ENCODE measurements around the gene SFT2D1.

Gene SFT2D1

DNA sequence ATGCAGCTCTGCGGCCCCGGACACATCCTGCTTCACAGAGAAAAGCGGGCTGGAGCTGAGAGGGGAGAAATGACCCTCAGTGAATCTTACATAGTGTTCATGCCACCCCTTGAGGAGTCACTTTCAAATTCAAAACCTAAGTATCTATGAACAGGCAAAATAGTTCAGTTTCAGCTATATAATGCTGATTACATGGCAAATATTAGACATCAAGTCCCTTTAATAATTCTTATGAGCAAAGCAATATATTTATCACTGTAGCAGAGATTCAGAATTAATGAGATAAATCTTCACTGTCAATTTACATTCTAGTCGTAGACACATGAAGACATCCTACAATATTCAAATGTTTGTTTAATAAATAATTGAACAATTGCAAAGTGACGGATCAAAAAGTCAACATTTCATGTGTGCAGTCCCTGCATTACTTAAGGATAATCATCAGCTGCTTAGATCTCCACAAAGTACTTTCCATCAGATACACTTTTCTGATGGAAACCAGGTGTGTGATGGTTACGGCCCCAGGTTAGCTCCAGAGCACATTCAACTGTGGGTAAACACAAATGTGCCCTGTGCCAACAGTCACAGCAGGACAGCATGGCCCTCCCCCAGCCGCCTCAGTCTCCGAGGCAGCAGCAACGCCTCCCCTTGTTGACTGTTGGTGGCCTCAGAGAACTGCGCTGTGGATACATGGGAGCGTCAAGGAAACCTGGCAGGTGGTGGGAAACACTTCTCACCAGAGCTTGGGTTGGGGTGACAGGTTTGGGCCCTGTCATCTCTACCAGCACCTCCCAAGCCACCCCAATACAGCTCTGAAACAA is 33.4 kb downstream of the SFT2D1 start:
- in situ Hi-C loops (cut with HindIII; ENCODE audit: low sequenced_read_pairs) = no loop called here

DNA sequence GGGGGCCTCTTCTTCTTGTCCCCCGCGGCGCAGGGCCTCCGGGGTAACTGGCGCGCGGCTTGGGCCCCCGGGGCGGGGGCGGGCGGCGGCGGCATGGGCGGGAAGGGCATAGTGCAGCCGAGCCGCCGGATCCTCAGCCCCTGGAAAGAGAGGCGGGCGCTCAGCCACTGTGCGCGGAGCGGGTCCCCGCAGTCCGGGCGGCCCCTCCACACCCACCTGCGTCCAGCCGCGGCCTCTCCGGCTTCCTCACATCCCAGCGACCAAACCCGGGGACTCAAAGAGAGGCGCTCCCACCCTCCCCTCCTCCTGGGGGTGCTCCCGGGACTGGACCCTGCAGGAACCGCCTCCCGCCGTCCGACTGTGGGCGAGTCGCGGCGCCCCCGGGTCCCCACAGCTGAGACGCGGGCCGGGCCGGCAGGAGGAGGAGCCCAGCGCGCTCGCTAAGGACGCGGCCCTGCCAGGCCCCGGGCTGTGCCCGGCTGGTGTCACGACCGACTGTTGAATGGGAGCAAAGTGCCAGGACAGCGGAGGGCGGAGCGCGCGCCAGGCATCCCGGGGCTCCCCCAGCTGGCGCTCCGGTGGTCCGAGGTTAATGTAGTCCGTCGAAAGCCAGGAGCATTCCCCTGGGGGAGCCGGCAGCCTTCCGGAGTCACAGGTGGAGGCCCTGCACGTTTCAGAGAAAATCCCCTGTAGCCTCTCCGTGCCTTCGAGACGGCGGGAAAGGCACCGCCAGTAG is 34.1 kb downstream of the SFT2D1 start, which contains the start of gene PRR18:
TSS of gene PRR18 (minus strand) at position 360 of the 736 bp plus-strand sequence. CDS start at position 110, 250 bp downstream.
- in situ Hi-C loops (cut with HindIII; ENCODE audit: low sequenced_read_pairs) = no loop called here

DNA sequence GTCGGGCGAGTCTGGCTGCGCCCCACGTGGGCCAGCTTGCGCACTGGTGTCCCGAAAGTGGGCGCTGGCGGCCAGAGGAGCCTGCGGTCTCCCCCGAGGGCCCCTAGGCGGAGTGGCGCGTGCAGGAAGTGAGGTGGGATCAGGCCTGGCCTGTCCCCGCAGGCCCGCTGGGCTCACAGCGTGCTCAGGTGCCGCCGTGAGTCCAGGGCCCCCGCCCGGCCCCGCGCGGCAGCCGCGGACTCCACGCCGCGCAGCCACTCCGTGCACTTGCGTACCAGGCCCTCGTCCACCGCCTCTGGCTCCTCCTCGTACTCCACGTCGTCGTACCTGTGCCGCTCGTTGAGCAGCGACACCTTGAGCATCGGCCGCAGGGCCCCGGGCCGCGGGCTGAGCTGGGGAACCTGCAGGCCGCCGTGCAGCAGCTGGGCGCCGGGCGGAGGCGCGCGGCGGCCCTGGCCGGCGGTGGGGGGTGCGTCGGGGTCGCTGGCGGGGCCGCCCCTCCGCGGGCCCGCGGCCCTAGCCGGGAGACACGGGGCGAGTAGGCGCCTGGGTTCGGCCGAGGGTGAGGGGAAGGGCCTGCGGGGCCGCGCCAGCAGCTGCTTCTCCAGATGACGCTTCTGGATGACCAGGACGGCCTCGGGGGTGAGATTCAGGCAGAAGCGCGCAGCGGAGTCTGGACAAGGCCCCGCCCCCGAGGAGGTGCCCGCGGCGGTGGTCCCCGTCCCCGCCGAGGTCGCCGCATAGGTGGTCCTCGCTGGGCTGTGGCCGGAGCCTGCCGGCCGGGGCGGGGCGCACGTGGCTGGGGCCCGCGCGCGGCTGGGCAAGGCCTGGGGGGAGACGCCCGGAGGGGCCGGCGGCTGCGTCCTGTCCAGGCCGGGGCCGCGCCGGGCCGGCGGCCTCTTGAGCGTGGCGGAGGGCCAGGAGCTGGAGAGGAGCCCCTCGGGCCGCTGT is 35.0 kb downstream of the SFT2D1 start:
- in situ Hi-C loops (cut with HindIII; ENCODE audit: low sequenced_read_pairs) = no loop called here

DNA sequence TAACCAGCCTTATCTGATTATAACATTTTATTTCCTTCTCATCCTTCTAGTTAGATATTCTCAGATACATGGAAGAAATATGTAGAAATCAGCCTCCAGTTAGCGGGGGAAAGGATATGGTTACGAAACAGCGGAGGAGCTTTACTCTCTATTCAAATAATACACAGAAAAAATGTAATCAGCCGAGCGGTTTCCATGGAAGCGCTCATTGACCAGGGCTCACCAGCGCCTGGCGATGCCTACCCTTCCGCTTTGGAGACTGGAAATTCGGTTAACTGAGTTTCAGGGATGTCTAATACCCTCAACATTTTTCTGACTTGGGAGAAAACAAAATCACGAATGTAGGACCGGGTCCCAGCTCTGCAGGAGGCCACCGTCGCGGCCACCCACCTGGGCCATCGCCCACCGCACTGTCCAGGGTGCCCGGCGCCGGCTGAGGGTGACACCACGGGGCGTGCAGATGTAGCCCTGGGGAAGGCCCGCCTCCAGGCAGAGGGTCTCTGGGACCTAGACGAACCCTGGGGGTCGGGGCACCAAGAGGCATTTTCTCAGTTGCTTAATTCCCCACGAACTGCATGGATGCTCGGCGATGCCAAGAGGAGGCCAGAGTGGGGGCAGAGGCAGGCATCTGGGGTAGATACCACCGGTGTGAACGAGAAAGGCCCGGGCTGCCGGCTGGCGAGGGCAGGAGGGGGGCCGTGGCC is 35.8 kb downstream of the SFT2D1 start:
- in situ Hi-C loops (cut with HindIII; ENCODE audit: low sequenced_read_pairs) = no loop called here

DNA sequence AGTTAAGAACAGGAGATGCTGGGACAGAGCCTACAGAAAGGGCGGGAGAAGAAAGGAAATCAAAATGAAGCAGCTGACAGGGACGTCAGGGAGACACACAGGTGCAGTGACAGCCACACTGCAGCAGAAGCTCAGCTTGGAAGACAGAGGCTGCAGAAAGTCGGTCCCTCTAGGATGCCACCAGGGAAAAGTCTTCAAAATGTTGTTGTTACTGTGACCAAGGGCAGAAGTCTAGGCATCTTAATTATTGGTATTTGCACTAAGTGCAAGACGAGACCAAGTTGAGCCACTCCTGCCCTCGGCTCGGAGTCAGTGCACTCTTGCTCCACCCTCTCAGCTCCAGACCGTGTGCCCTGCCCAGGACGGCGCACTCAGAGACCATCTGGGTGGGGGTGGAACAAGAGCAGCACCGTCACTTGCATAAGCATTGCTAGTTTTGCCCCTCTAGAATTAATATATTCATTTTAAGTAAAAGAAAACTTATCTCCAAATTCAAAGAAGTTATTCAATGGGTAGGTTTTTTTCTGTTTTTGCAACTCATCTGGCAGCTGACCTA is 36.7 kb downstream of the SFT2D1 start:
- in situ Hi-C loops (cut with HindIII; ENCODE audit: low sequenced_read_pairs) = no loop called here

DNA sequence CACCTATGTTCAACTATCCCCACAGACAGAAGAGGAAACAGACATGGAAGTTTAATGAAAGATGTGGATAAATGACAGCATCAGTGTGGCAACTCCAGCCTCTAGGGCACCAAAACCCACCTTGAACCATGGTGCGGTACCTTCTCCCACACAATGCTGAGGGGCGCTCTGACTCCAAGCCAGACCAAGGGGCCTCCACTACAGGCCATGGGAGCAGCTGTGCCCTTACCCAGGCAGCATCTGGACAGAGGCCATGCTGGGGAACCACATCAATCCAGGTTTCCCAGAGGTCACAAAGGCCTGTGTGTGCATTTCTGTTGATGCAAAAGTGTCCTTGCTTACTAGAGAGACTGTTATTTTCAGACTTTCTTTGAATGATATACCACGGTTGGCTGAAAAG is 38.2 kb downstream of the SFT2D1 start:
- in situ Hi-C loops (cut with HindIII; ENCODE audit: low sequenced_read_pairs) = no loop called here

DNA sequence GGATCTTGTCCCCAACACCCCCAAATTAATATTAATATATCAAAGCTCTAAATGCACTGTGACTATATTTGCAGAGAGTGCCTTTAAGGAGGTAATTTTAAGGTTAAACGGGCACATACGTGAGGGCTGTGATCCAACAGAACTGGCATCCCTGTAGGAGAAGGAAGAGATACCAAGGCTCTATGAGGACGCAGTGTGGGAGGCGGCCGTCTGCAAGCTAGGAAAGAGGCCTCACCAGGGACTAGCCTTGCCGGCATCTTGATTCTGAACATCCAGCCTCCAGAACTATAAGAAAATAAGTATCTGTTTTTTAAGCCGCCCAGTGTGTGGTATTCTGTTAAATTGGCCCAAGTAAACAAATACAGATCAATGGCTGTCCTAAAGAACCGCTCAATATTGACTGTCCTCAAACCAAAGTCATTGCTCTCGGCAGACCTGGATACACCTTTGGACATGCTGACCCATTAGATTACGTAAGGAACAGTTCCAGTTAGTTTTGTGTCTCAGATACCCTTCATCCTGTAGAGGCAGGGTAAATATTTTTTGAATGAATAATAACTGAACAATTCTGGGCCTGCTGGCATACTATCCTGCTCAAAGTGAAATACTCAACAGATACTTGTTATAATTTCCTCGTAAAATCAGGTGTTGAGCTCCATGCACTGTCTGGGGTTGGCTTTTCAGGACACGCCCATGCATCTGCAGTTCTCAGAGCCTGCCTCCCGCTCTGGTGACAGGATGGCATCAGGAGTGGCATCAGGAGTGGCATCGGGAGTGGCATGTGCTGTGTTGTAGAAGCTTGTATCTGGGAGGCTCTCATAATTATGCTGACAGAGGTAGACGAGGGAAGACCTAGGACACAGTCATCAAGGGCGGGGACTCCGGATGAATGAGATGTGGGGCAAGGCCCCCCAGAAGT is 40.5 kb downstream of the SFT2D1 start:
- in situ Hi-C loops (cut with HindIII; ENCODE audit: low sequenced_read_pairs) = no loop called here

DNA sequence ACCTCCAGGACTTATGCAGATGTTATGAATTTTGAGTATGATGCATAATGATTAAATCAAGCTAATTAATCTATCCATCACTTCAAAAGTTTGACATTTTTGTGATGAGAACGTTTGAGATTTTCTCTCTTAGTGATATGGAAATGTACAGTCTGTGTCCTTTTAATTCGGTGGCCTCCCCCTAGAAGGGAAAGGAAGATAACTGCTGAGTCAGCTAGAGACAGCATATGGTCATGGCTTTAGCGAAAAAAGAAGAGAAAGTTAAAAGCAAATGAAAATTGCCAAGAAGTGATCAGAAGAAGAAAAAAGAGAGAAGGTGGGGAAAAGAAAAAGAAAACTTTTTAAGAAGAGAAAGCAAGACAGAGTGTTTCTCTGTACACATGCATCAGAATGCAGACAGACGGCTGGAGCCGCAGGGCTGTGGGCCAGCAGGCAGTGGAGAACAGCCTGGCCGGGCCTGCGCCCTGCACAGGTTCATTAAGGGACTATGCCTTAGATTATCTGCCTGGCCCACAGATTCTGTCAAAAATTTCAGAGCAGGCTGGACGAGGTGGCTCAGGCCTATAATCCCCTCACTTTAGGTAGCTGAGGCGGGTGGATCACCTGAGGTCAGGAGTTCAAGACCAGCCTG is 41.9 kb downstream of the SFT2D1 start:
- in situ Hi-C loops (cut with HindIII; ENCODE audit: low sequenced_read_pairs) = no loop called here

DNA sequence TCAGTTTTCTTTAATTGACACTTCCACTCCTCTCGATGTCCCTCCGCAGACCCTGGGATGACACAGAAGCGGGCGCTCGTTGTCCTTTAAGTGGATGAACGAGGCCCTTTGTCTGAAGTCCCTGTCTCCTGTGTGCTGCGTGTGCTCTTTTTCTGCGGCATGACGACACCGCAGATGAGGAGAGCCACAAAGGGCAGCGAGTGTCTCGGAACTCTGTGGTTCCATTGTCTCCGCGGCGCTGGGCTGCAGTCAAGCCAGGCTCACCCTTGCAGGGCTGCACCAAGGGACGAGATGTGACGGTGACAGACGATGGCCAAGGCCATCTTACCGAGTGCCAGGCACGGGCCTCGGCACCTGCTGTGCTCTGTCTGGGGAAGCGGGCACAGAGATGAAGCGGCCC is 44.7 kb downstream of the SFT2D1 start:
- in situ Hi-C loops (cut with HindIII; ENCODE audit: low sequenced_read_pairs) = no loop called here

DNA sequence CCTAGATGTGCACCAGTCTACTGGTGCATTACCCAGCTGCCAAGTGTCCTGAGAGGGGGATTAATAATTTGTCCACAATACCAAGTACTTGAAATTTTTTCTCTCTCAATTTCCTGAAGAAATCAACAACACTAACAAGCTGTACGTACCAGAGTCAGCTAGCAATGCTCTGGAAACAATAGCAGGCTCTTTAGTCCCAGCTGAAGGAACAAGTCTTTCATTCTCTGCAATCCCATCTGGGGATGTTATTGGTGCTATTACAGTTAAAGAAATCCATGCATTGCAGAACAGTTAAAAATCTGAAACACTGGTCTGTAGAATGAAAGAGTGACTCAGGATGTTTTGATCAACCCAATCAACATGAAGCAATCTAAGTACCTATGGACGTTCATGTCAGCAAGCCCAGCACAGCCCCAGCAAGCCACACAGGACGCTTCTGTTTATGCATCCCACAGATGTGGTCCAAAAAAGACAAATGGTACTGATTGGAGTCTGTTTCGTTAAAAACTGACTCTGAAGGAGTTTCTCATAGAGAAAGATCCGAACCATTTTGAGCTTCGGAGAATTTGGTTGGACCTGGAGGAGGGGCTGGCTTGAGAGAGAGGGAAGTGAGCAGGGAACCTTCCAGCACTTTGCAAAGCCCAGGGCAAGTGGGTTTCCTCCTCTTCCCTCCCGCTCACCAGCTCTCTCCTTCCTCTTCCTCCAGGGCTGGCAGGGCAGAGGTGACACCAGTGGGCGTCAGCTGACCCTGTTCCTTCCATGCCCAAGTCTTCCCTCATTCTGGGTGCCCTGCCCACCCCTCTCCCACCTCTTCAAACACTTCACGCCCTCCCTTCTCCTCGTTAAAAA is 46.1 kb downstream of the SFT2D1 start:
- in situ Hi-C loops (cut with HindIII; ENCODE audit: low sequenced_read_pairs) = no loop called here

DNA sequence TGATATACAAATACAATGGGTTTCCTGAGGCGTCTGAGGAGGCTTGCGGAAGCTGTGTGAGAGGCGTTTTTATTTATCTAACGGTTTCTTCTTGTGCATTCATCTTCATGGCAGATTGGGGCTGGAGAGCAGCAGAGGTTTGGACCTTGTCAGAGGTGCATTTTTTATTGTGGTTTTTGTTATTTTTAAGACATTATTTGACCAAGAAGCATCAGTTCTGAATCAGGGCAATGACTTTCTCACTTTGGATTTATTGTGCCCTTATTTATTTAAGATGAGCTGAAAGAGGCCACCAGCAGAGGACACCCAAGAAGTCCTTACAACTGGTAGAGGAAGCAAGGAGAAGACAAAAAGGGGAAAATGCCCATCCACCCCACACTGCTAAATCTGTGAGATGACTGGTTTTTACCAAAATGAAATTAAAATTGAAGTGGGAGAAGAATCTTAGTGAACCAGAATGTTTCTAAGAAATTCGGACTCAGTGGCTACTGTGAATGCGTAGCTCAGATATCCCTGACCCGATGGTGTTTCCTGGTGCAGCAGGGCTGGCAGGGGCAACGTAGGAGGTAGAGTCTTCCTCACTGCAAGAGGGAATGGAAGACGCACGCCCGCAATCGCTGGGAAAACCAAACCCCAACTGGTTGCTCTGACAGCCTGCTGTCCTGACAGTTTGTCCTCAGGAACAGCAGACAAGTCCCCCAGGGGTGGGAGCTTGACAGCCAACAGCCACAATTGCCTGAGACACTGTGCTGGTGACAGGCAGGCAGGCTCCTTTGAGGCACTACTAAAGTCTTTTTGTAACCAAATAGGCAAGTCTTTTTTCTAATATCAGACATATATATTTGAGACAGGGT is 48.4 kb downstream of the SFT2D1 start:
- in situ Hi-C loops (cut with HindIII; ENCODE audit: low sequenced_read_pairs) = no loop called here

DNA sequence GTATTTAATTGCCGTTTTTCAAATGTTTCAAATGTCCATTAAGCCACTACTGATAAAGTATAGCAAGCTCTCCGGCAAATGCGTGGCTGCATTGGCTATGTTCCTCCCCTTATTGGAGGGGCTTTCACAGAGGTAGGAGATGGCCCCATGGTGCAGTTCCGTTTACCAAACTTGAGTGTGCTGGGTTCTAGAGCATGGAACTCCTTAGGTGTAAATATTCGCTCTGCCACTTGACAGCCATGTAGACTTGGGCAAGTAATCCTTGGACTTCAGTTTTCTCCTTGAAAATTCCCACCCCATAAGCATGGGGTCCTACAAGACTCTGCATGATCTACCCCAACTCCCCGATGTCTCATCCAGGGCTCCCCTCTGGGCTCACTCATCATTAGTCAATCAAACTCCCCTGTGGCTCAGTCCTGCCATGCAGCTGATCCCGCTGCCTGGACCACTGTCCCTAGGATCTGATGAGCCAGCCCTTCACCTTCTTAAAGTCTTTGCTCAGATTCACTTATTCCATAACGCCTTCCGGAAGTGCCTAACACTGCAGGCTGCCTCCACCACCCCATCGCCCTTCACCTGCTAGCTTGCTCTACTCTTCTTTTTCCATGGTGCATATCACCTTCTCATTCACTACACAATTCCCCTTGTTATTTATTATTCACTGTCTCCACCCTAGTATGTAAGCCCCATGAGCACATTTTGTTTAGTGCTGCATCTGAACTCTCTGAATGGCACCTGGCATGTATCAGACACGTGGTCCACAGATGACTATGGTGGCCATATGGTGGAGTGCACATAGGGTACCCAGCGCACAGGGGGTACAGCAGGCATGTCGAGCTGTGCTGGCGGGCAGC is 52.9 kb downstream of the SFT2D1 start:
- in situ Hi-C loops (cut with HindIII; ENCODE audit: low sequenced_read_pairs) = no loop called here

DNA sequence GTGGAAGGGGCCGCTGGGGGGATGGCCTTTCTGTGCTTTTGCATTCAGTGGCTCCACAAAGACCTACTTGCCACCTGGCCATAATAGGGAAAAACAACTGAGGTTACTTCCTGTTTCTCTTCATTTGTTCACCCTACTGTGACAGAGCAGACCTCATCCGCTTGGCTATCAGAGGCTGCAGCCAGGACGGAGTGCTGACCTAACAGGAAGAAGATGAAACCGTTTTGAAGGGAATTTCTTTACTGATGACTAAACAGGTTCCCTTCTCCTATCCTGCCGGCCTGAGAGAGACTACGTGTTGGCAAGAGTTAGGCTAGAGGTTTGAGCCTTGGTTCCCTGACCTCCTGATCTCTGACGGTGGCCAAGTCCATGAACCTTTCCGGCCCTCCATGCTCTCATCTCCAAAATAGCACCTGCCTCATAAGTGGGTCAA is 55.5 kb downstream of the SFT2D1 start:
- in situ Hi-C loops (cut with HindIII; ENCODE audit: low sequenced_read_pairs) = no loop called here

DNA sequence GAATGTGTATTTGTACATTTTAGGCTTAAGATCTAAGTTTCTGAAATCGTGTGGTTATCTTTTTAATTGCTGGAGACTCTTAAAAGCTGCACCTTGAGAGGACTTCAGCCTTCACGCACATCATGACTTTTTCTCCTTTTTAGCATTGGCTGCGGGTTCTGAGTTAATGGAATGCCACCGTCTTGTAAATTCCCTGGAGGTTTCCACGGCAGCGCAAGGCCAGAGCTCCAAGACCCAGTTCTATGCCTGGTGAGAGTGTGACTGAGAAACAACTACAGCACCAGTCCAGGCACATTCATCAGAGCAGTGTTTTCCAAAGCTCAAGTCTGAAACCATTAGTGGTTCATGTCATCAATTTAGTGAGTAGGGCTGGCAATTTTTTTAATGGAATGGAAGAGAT is 57.1 kb downstream of the SFT2D1 start:
- in situ Hi-C loops (cut with HindIII; ENCODE audit: low sequenced_read_pairs) = no loop called here

DNA sequence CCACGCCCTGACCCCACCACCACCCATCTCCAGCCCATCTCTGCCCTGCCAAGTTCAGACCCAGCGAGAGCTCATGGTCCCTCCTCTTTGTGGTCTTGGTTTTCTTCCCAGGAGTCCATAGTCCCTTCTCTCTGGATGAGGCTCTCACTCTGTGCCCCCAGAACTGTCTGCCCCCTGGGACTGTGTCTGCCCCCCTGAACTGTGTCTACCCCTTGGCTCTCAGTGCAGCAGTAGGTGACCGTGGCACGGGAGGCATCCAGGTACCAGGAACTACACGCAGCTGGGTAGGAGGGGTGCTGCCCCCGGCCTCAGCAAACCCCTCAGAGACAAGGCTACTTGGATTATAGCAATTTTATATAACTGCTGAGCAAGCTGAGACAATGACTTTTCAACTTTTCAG is 57.7 kb downstream of the SFT2D1 start:
- in situ Hi-C loops (cut with HindIII; ENCODE audit: low sequenced_read_pairs) = no loop called here
